ENCODE results near the gene CYP46A1.
"Not testable (repeated sequence)": the region's sequence is repeated elsewhere in the genome, so short reads cannot be mapped to it uniquely, and the experiment has no call there.

The CYP46A1 gene

DNA sequence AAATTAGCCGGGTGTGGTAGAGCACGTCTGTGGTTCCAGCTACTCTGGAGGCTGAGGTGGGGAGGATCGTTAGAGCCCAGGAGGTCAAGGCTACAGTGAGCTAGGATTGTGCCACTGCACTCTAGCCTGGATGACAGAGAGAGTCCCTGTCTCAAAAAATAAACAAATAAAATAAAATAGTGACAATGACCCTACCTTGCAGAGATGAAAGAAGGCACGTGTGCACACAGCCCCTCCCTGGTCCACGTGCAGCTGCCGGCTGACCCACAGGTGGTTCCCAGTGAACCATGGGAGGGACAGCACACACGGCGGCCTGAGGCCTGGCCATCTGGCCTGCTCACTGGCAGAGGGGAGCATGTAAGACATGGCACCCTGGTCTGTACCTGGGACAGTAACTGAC is 34.5 kb upstream of the CYP46A1 start:
- FAIRE-seq (no peak), DNase-seq (ENCODE audit: insufficient read length, low spot score) (no peak)
- TF ChIP-seq POLR2A (IDR thresholded peaks at IDR 0.05; ENCODE audit: low read depth, low read length), result no peak

DNA sequence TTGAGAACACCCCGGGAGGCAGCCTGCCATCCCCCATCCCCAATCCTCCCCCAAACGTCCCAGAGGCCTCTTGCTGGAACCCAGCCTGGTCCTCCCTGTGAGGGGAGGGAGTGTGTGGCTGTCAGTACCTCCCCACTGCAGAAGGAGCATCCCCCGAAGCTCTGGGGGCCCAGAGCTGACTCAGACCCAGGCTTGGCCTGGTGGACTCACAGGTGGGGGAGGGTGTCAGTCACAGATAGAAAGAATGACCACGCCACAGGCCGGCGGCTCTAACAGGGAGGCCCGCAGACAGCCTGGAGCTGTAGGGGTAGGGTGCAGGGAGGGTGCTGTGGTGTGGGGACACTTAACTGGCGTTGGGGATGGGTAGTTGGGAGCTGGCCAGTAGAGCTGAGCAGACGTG is 33.9 kb upstream of the CYP46A1 start:
- no peak for DNase-seq (ENCODE audit: insufficient read length, low spot score)
- FAIRE-seq, result no peak
- TF ChIP-seq POLR2A (IDR thresholded peaks at IDR 0.05; ENCODE audit: low read depth, low read length), result no peak

DNA sequence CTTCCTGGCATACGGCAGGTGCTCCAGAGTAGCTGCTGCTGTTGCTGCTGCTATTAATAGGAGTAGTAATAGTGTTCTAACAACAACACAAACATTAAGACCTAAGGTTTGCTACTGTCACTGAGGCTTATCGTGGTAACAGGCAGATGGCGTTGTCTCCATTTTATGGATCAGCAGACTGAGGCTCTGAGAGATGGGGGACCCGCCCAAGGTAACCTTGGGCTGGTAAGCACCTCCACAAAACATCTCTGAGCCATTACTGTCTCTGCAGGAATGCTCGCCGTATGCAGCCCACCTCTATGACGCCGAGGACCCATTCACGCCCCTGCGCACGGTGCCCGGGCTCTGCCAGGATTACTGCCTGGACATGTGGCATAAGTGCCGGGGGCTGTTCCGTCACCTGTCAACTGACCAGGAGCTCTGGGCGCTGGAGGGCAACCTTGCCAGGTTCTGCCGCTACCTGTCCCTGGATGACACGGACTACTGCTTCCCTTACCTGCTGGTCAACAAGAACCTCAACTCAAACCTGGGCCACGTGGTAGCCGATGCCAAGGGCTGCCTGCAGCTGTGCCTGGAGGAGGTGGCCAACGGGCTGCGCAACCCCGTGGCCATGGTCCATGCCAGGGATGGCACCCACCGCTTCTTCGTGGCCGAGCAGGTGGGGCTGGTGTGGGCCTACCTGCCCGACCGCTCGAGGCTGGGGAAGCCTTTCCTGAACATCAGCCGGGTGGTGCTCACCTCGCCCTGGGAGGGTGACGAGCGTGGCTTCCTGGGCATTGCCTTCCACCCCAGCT is 31.9 kb upstream of the CYP46A1 start:
- DNase-seq (ENCODE audit: insufficient read length, low spot score) (no peak), FAIRE-seq (no peak)
- TF ChIP-seq POLR2A (IDR thresholded peaks at IDR 0.05; ENCODE audit: low read depth, low read length), result no peak

DNA sequence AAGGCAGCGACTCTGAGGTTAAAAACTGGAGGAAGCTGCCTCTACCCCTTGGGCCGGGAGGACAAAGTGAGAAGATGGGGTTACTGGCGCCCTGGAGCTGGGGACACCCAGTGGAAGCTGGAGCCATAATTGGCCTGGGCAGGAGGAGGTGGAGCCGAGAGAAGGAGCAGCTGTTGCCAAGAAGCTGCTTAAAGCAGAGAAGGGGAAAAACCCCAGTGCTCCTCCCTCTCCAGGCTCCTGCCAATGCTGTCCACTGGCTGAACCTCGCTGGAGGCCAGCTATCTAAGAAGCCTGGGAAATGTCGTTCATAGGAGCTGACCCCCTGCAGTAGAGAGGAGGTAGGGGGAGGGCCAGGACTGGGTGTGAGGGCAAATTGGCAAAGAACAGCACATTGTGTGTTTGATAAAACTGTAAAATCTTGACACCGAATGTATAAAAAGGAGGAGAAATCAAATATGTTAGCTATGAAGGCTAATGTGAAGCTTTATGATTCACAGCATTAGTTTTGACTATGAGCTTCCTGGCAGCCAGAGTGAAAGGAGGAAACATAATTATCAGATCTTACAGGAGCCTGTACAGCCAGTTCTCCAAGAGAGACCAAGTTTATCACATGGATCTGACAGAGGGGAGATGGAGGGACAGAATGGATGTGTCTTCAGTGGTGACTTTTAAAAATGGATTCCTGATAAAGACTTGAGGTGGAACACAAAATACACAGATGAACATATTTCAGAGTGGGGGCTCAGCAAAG is 29.7 kb upstream of the CYP46A1 start:
- peak; percentile 86 for DNase-seq (ENCODE audit: insufficient read length, low spot score)
- peak; percentile 89 for FAIRE-seq
- TF ChIP-seq POLR2A (IDR thresholded peaks at IDR 0.05; ENCODE audit: low read depth, low read length), result no peak

DNA sequence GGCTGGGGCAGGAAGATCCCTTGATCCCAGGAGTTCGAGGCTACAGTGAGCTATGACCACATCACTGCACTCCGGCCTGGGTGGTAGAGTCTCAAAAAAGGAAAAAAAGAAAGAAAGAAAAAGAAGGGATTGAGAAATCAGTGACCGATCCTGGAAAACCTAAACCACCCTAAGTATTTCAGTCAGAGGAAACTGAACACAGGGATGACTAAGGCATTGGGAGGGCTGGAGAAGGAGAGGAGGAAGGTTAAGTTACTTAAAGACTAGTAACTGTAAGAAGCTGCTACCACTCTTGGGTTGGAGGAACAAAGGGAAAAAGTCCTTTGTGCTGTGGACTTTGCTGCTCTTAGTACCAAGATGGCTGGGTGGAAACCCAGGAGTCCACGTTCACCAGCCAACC is 28.6 kb upstream of the CYP46A1 start:
- FAIRE-seq, result peak; percentile 6
- no peak for TF ChIP-seq POLR2A (IDR thresholded peaks at IDR 0.05; ENCODE audit: low read depth, low read length)
- no peak for DNase-seq (ENCODE audit: insufficient read length, low spot score)

DNA sequence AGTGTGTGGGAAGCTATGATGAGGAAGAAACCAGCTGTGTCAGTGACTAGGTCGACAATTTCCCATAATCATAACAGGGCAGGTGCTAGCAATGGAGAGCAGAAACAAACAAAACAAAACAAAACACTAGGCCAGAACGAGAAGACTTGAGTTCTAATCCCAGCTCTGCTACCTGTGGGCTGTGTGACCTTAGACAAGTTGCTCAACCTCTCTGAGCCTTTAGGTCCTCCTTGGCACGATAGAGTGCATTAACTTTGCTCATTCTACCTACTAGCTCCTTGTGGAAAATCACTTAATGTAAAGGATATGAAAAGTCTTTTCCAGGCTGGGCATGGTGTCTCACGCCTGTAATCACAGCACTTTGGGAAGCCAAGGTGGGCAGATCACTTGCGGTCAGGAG is 27.9 kb upstream of the CYP46A1 start:
- DNase-seq (ENCODE audit: insufficient read length, low spot score), result no peak
- FAIRE-seq, result no peak
- TF ChIP-seq POLR2A (IDR thresholded peaks at IDR 0.05; ENCODE audit: low read depth, low read length), result no peak

DNA sequence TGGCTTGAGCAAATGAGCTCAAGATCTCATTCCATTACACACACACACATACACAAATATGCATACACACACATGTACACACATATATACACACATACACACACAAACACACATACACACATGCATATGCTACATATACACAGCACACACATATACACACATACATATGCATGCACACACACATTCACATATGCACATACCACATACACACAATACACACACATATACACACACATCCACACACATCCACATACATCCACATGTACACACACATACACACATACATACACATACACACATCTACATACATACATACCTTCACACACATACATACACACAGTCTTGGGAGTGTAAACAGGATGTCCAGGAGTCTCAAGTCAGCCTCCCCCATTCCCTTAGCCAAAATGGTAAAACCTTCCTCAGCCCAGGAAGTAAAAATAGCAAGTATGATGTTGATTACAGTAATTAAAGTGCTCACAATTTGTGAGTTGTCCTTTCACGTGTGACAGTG is 26.4 kb upstream of the CYP46A1 start:
- no peak for TF ChIP-seq POLR2A (IDR thresholded peaks at IDR 0.05; ENCODE audit: low read depth, low read length)
- DNase-seq (ENCODE audit: insufficient read length, low spot score) (no peak), FAIRE-seq (no peak)

DNA sequence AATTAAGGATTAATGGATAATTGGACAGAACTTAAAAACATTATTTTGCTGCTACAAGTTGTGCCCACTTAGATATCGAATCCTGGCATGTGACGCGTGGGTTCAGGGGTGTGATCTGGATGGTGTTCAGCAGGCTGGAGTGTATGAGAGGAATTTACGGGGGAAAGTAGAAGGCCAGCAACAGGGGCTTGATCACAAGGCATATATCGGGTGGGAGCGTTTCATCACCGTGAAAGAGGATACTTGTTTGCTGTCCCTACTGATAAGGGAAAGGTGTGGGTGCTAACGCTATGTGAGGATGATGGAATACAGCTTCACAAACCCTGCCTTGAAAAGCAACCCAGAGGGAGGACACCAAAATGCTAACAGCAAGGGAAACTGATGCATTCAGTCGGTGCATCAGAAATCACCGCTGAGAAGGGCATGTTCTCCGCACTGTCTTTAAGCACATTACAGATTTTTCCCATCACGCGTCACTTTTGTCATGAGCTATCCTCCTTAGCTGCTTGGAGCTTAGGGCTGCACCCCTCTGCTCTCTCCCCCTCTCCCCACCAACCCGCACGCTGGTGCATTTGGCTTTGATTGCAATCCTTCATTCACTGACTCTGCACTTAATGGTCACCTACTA is 25.8 kb upstream of the CYP46A1 start:
- FAIRE-seq (no peak), DNase-seq (ENCODE audit: insufficient read length, low spot score) (no peak)
- TF ChIP-seq POLR2A (IDR thresholded peaks at IDR 0.05; ENCODE audit: low read depth, low read length), result no peak

DNA sequence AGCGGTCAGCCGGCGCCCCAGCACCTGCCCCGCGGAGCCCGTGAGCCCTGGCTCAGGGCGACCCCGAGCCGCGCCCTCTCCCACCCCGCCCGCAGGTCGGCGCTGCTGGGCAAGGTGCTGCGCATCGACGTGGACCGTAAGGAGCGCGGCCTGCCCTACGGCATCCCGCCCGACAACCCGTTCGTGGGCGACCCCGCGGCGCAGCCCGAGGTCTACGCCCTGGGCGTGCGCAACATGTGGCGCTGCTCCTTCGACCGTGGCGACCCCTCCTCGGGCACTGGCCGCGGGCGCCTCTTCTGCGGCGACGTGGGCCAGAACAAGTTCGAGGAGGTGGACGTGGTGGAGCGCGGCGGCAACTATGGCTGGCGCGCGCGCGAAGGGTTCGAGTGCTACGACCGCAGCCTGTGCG is 24.8 kb upstream of the CYP46A1 start:
- FAIRE-seq (no peak), DNase-seq (ENCODE audit: insufficient read length, low spot score) (no peak)
- no peak for TF ChIP-seq POLR2A (IDR thresholded peaks at IDR 0.05; ENCODE audit: low read depth, low read length)

DNA sequence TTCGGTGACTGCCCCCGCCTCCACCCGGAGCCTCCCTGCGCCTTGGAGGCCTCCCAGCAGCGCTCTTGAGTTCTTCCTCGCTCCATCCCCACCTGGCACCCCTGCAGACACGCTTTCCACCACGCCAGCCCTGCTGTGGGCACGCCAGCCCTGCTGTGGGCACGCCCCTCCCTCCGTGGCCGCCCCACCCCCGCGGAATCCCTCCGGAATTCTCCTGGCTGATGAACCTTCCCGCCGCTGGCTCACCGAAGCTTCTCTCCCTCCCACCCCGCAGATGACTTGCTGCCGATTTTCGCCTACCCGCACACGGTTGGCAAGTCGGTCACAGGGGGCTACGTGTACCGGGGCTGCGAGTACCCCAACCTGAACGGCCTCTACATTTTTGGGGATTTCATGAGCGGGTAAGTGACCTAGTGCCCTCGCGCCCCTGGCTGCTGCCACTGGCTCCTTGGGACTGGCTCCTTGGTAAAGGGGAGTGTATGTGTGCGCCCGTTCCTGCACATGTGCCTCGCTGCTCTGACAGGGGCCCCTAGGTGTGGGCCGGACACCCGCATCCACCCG is 24.0 kb upstream of the CYP46A1 start:
- no peak for TF ChIP-seq POLR2A (IDR thresholded peaks at IDR 0.05; ENCODE audit: low read depth, low read length)
- FAIRE-seq (no peak), DNase-seq (ENCODE audit: insufficient read length, low spot score) (no peak)

DNA sequence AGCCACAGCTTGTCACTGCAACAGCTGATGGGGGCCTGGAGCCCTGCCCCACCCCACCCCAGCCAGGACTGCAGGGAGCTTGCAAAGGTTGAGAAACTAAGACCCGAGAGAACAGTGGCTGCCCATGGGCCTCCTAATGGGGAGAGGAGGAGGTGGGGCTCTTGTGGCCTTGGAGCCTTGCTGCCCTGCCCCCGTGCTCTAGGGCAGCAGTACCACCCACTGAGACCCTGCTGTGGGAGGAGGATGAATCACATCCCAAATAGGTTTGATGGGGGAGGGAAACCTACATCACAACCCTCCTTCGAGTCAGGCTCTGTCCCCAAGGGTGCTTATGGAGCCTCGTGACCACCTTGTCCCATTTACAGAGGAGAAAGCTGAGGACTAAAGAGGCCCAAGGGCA is 23.3 kb upstream of the CYP46A1 start:
- no peak for TF ChIP-seq POLR2A (IDR thresholded peaks at IDR 0.05; ENCODE audit: low read depth, low read length)
- FAIRE-seq, result no peak
- no peak for DNase-seq (ENCODE audit: insufficient read length, low spot score)

DNA sequence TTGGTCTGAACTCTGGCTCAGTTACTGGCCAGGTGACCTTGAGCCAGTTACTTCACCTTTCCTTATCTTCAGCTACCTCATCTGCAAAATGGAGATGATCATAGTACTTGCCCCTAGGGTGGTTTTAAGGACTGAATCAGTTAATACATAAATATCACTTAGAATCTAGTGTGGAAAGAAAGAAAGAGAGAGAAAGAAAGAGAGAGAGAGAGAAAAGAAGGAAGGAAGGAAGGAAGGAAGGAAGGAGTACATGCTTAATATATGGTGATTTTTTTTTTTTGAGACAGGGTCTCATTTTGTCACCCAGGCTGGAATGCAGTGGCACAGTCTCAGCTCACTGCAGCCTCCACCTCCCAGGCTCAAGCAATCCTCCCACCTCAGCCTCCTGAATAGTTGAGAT is 22.9 kb upstream of the CYP46A1 start:
- DNase-seq (ENCODE audit: insufficient read length, low spot score); FAIRE-seq: not testable (repeated sequence)

DNA sequence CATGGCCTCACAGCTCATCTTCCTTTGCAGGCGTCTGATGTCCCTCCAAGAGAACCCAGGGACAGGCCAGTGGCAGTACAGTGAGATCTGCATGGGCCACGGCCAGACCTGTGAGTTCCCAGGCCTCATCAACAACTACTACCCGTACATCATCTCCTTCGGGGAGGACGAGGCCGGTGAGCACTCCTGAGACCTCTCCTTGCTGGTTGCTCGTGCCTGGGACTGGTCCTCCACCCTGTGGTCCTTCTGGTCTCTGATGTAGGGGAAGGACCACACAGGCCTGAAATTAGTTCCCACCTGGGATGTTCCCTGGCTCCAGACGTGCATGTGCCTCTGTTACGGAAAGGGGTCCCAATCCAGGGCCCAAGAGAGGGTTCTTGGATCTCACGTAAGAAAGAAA is 21.3 kb upstream of the CYP46A1 start:
- TF ChIP-seq POLR2A (IDR thresholded peaks at IDR 0.05; ENCODE audit: low read depth, low read length), result no peak
- DNase-seq (ENCODE audit: insufficient read length, low spot score), result no peak
- no peak for FAIRE-seq

DNA sequence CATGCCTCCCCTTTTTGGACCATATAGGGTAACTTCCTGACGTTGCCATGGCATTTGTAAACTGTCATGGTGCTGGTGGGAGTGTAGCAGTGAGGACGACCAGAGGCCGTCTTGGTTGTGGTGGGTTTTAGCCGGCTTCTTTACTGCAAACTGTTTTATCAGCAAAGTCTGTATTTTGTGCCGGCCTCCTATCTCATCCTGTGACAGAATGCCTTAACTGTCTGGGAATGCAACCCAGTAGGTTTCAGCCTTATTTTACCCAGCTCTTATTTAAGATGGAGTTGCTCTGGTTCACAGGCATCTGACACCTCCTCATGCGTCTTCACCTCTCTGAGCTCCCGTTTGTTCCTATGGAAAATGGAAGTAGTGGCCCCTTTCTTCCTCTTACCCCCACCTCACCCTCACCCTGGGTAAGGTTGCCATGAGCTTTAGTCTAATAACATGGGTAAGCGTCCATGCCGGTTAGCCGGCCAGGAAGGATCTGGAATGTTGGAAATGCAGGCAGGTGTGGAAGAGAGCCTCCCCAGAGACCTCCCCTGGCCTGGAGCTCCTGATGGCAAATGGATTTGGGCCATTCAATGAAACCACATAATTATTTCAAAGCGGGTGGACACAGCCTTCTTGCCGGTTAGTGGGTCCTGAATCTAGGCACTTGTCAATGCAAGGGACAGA is 20.6 kb upstream of the CYP46A1 start:
- no peak for TF ChIP-seq POLR2A (IDR thresholded peaks at IDR 0.05; ENCODE audit: low read depth, low read length)
- DNase-seq (ENCODE audit: insufficient read length, low spot score) (no peak), FAIRE-seq (no peak)
